Epithelial cell of proximal tubule (primary cell): Measurements from ENCODE around the gene PDZD2. TPM values are rescaled to one million over a fixed set of nuclear protein-coding genes. Genes with fewer than 3 reads are reported as not detected.
"Not testable (repeated sequence)": the region's sequence is repeated elsewhere in the genome, so short reads cannot be mapped to it uniquely, and the experiment has no call there.

Experiments used
- DNase-seq: peaks from one replicate; pipeline ENCODE4 v3.0.0-alpha.2; 2011; ENCODE audit warnings: low read depth
- H3K4me3 ChIP-seq: 2 replicates; pipeline ENCODE4 v1.5.1; 2011; ENCODE audit warnings: low read depth, mild to moderate bottlenecking, low read length
- CTCF ChIP-seq: conservative IDR thresholded peaks from 2 replicates; pipeline ENCODE4 v1.5.1; 2012; ENCODE audit warnings: low read depth, mild to moderate bottlenecking, low read length
- total RNA-seq: library from RNA; depleted of rRNA; stranded (reverse); fragments of >200 nt; gene quantifications from 2 replicates; pipeline ENCODE4 v1.2.3, GENCODE V29; 2015

PDZD2 gene
- total RNA-seq, 1 donor from 2014 or later, result 8.4 TPM

GRCh38 chr5:31731016-31731415 is 92.1 kb downstream of the PDZD2 start:
- no peak for DNase-seq
- no peak overlapping the region for H3K4me3 ChIP-seq
- TF ChIP-seq CTCF, result no peak

GRCh38 chr5:31731710-31732301 is 92.9 kb downstream of the PDZD2 start:
- H3K4me3 ChIP-seq, result no peak overlapping the region
- no peak for DNase-seq
- no peak for TF ChIP-seq CTCF

GRCh38 chr5:31732821-31733220 is 93.9 kb downstream of the PDZD2 start:
- DNase-seq, H3K4me3 ChIP-seq: not testable (repeated sequence)

GRCh38 chr5:31733371-31733770 is 94.4 kb downstream of the PDZD2 start:
- no peak overlapping the region for H3K4me3 ChIP-seq
- no peak for DNase-seq
- TF ChIP-seq CTCF, result no peak

- TF ChIP-seq CTCF, result no peak
- no peak for DNase-seq
- no peak overlapping the region for H3K4me3 ChIP-seq
Measured at GRCh38 chr5:31736127-31736526, 97.2 kb downstream of the PDZD2 start.

- H3K4me3 ChIP-seq, result no peak overlapping the region
- TF ChIP-seq CTCF, result no peak
- no peak for DNase-seq
Measured at GRCh38 chr5:31738199-31738598, 99.3 kb downstream of the PDZD2 start.

GRCh38 chr5:31741496-31741895 is 102.6 kb downstream of the PDZD2 start:
- no peak for TF ChIP-seq CTCF
- no peak overlapping the region for H3K4me3 ChIP-seq
- no peak for DNase-seq
